ENCODE data around the gene KIF26A. TPM values are rescaled to one million over a fixed set of nuclear protein-coding genes. Genes with fewer than 3 reads are reported as not detected.

Gene KIF26A
- total RNA-seq, 2 donors from 2014 or later: 5.6 to 14.1 TPM

DNA sequence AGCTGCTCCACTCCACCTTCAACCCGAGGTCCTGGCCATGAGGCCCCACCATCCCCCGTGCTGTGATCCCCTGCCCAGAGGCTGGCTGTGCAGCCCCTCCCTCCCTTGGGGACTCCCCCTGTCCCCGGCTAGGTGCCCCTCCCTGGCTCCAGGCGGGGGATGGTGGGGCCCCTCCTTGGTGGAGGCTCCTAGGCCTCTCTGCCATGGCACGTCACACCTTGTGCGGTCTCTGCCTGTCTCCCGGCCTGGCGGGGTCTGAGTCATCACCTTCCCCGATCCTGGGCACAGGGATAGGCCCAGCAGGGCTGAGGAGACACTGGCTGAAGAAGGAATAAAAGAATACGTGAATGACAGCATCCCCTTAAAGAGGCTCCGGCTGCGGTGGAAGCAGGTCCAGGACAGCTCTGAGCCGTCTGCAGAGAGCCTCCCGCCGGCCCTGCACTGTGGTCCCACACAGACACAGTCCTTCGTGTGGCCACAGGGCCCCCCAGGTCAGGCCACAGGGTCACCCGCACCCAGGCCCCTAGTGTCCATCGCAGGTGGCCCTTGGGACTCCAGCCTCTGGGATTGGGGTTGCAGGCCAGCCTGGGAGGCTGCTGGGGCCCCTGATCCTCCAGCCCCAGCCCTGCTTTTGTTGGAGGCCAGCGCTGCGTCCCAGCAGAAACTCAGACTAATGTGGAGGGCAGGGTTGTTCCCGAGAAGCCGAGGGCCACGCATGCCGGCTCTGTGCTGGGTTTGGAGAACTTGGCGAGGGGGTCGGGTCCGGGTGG lies 43.6 kb downstream of the KIF26A start:
- TF ChIP-seq, protein P1, sequence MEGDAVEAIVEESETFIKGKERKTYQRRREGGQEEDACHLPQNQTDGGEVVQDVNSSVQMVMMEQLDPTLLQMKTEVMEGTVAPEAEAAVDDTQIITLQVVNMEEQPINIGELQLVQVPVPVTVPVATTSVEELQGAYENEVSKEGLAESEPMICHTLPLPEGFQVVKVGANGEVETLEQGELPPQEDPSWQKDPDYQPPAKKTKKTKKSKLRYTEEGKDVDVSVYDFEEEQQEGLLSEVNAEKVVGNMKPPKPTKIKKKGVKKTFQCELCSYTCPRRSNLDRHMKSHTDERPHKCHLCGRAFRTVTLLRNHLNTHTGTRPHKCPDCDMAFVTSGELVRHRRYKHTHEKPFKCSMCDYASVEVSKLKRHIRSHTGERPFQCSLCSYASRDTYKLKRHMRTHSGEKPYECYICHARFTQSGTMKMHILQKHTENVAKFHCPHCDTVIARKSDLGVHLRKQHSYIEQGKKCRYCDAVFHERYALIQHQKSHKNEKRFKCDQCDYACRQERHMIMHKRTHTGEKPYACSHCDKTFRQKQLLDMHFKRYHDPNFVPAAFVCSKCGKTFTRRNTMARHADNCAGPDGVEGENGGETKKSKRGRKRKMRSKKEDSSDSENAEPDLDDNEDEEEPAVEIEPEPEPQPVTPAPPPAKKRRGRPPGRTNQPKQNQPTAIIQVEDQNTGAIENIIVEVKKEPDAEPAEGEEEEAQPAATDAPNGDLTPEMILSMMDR (IDR thresholded peaks at IDR 0.05): no peak
- no peak for DNase-seq (ENCODE audit: low spot score)
- Histone ChIP-seq H3K27ac (no peak overlapping the region), H3K9me3 (no peaks in the 10 kb centered on the region), H3K4me3 (no peak overlapping the region), H3K4me1 (peaks cover 0 to 11% of the 10 kb centered on the region in 2 donors), H3K27me3 (no peaks in the 10 kb centered on the region), H3K36me3 (no peaks in the 10 kb centered on the region)

DNA sequence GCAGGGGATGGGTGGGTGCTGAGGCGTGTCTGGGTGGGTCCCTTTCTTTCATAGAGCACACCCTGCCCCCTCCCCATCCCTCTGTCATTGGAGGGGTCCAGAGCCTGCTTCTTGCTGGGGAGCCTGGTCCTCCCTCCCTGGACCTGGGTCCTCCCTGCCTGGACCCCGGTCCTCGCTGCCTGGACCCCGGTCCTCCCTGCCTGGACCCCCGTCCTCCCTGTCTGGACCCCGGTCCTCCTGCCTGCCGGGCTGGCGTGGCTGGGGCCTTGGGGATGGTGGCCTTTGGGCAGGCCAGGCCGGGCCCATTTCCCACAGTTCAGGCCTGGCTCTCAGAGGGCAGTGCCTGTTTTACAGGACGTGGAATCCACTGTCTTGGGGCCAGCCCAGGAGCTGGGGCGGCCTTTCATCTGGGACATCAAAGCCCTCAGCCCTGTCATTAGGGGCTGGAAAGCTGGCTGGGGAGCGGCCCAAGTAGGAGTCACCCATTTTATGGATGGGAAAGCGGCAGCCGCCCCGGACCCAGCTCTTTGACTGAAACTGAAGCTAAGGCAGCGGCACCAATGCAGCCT lies 44.6 kb downstream of the KIF26A start:
- Histone ChIP-seq H3K9me3 (no peaks in the 10 kb centered on the region), H3K4me1 (peaks cover 0 to 18% of the 10 kb centered on the region in 2 donors), H3K27me3 (no peaks in the 10 kb centered on the region), H3K4me3 (no peak overlapping the region), H3K27ac (no peak overlapping the region), H3K36me3 (no peaks in the 10 kb centered on the region)
- no peak for DNase-seq (ENCODE audit: low spot score)
- TF ChIP-seq, protein P1 (IDR thresholded peaks at IDR 0.05): no peak

DNA sequence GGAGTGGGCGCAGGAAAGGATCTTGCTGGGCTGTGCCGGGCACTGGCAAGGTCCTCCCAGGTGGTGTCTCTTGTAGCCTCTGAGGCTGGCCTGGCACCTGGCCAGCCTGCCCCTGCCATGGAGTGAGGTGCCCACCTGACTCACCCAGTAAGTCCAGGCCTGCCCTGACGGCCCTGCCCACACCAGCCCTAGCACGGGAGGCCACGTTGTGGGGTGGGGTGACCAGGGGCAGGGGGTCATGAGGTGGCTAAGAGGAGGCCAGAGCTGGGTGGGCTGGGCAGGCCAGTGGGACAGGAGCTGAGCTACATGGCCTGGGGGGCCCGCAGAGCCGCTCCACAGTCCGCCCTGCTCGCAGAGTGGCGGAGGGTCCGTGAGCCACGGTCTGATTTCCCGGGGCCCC lies 45.4 kb downstream of the KIF26A start:
- no peak overlapping the region for H3K27ac ChIP-seq
- H3K27me3 ChIP-seq: no peaks in the 10 kb centered on the region
- H3K4me1 ChIP-seq: peaks cover 0 to 26% of the 10 kb centered on the region in 2 donors
- no peaks in the 10 kb centered on the region for H3K36me3 ChIP-seq
- no peak for DNase-seq (ENCODE audit: low spot score)
- TF ChIP-seq, protein P1 (IDR thresholded peaks at IDR 0.05): no peak
- no peaks in the 10 kb centered on the region for H3K9me3 ChIP-seq
- H3K4me3 ChIP-seq: no peak overlapping the region

DNA sequence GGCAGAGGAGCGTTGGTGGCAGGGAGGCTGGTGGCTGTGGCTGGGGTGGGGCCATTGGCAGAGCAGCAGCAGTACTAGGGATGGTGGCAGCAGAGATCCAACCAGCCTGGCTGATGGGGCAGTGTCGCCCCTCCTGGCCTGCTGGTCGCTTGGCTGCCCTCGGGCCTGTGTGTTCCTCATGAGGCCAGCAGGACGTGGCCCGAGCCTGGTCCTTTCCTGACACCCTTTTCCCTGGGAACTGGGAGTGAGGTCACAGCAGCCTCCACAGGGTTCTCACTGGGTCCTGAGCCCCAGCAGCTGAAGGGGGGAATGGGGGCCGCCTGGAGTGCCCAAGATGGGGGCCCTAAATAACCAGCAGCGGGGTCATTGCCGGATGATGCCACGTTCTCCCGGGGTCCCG lies 46.1 kb downstream of the KIF26A start:
- Histone ChIP-seq H3K9me3 (no peaks in the 10 kb centered on the region), H3K36me3 (no peaks in the 10 kb centered on the region), H3K27ac (peak overlapping the region in 1 of 2 donors; percentile 37), H3K4me1 (peaks cover 0 to 26% of the 10 kb centered on the region in 2 donors), H3K4me3 (no peak overlapping the region), H3K27me3 (no peaks in the 10 kb centered on the region)
- no peak for DNase-seq (ENCODE audit: low spot score)
- TF ChIP-seq, protein P1 (IDR thresholded peaks at IDR 0.05): no peak

DNA sequence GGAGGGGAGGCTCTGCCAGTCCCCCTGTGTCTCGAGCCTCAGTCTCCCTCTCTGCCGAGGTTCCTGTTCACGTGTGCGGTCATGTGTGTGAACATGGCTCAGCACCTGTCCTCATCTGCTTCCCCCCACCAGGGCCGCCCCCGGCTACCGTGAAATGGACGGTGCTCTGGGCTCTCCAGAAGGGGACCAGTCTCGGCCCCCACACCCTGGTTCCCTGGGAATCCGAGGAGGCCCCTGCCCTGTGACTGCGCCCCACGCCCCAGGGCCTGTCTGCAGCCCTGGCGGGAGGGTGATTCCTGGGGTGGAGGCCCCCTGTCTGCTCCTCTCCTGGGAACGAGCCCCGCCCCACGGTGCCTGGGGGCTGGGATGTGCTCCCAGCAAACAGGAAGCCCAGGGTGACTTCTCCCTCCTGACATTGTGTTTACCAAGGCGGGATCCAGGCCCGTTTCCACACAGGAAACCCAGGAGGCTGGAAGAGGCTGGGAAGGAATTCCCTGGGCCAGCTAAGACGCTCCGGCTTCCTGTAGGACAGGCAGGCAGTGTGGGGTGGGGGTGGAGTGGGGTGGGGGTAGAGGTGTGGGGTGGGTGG lies 46.6 kb downstream of the KIF26A start:
- Histone ChIP-seq H3K9me3 (no peaks in the 10 kb centered on the region), H3K4me1 (peaks cover 0 to 26% of the 10 kb centered on the region in 2 donors), H3K36me3 (no peaks in the 10 kb centered on the region), H3K27me3 (no peaks in the 10 kb centered on the region), H3K4me3 (no peak overlapping the region), H3K27ac (peak overlapping the region in 1 of 2 donors; percentile 37)
- TF ChIP-seq, protein P1 (IDR thresholded peaks at IDR 0.05): no peak
- no peak for DNase-seq (ENCODE audit: low spot score)

Data from right atrium auricular region (tissue), 2 donors.